ENCODE data around the gene TOP3A. TPM values are rescaled to one million over a fixed set of nuclear protein-coding genes. Genes with fewer than 3 reads are reported as not detected.

TOP3A gene
- total RNA-seq, 1 experiment from 2014 or later: 52.2 TPM

DNA sequence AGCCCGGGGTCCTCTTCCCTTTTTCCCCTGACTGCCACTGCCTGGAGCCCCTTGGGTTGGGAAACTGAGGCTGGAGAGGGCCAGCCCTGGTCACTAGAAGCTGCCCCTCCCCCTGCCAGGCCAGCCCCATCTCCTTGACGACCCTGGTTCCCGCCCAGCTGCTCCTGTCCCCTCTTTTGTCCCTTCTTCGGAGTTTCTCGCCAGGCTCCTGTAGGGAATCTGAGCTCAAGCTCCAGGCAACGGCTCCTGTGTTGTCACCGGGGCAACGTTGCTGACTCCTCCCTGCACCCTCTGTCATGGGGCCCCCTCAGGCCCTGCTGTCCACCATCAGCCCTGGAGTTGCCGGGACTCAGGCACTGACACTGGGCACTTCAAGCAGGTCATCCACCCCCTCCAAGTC is 83.6 kb downstream of the TOP3A start:
- peaks cover 3% of the 10 kb centered on the region; the same call in 1 of the 2 replicates for H3F3A ChIP-seq (ENCODE audit: insufficient read depth, low read depth)
- H2AFZ ChIP-seq: no peak overlapping the region
- intact Hi-C loops (cut with micrococcal nuclease; ENCODE audit: unreplicated experiment): no loop called here
- ChIA-PET CTCF (no interaction called here), POLR2A (ENCODE audit: unreplicated experiment) (no interaction called here)
- no peaks in the 10 kb centered on the region for H3K9me3 ChIP-seq (ENCODE audit: insufficient read depth, low read depth)
- H3K4me1 ChIP-seq (replicated peaks; ENCODE audit: insufficient read depth): peaks cover 20% of the 10 kb centered on the region
- no peak overlapping the region for H3K27ac ChIP-seq
- 0 out of 2 replicates have a peak, but pooled peaks cover 3% of the 10 kb centered on the region for H4K20me1 ChIP-seq (ENCODE audit: insufficient read depth)
- no peak overlapping the region for H3K4me2 ChIP-seq
- TF ChIP-seq, protein P1, sequence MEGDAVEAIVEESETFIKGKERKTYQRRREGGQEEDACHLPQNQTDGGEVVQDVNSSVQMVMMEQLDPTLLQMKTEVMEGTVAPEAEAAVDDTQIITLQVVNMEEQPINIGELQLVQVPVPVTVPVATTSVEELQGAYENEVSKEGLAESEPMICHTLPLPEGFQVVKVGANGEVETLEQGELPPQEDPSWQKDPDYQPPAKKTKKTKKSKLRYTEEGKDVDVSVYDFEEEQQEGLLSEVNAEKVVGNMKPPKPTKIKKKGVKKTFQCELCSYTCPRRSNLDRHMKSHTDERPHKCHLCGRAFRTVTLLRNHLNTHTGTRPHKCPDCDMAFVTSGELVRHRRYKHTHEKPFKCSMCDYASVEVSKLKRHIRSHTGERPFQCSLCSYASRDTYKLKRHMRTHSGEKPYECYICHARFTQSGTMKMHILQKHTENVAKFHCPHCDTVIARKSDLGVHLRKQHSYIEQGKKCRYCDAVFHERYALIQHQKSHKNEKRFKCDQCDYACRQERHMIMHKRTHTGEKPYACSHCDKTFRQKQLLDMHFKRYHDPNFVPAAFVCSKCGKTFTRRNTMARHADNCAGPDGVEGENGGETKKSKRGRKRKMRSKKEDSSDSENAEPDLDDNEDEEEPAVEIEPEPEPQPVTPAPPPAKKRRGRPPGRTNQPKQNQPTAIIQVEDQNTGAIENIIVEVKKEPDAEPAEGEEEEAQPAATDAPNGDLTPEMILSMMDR (conservative IDR thresholded peaks at IDR 0.05): no peak
- no peak for TF ChIP-seq EZH2 (IDR thresholded peaks at IDR 0.05; ENCODE audit: low read depth)
- H3K9me2 ChIP-seq (ENCODE audit: insufficient read depth): no peaks in the 10 kb centered on the region
- DNase-seq: no peak
- peaks cover 11% of the 10 kb centered on the region for H3K79me2 ChIP-seq (ENCODE audit: low read depth)
- H3K36me3 ChIP-seq (ENCODE audit: low read depth): no peaks in the 10 kb centered on the region
- no peak overlapping the region for H3K4me3 ChIP-seq
- no TSS peak for BruUV-seq (replicated peaks)
- no peaks in the 10 kb centered on the region for H3K27me3 ChIP-seq (ENCODE audit: insufficient read depth, low read depth)

DNA sequence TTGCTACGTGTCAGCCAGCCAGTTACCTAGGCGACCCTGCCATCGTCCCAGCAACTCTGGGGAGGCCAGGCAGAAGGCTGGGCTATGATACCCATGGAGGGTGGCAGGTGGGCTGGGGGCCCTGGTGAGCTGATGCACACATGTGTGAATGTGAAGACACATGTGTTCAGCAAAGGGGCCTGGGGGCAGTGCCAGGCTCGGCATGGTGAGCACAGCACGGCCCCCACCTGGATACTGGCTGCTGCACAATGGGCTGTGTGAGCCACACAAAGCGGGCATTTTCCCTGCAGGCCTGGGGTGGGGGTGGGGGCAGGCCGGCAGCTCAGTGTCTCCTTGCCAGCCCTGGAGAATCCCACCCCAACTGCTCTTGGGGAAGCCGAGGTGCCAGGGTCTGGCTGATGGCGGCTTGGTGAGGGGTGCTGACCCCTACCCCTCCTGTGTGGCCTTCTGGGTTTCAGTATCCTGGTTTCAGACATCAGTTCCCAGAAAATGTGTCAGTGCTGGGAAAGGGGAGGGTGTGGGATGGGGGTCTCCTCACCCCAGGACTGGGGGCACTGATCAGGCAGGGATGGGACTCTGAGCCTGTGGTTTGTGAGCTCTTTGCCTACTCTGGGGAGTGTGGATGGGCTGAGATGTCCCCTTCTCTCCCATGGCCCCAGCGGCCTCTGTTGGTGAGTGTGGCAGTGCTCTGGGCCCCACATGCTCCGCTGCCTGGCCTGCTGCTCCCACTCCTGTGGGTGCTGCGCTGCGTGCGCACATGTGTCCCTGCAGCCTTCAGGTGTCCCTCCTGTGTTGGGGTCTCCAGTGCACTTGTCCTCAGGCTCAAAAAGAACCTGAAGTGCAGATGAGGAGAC is 84.3 kb downstream of the TOP3A start:
- Histone ChIP-seq H3K27me3 (ENCODE audit: insufficient read depth, low read depth) (no peaks in the 10 kb centered on the region), H3K27ac (no peak overlapping the region), H3K9me3 (ENCODE audit: insufficient read depth, low read depth) (no peaks in the 10 kb centered on the region), H3K4me3 (no peak overlapping the region), H3K36me3 (ENCODE audit: low read depth) (no peaks in the 10 kb centered on the region), H4K20me1 (ENCODE audit: insufficient read depth) (0 out of 2 replicates have a peak, but pooled peaks cover 3% of the 10 kb centered on the region), H2AFZ (no peak overlapping the region), H3K79me2 (ENCODE audit: low read depth) (peaks cover 13% of the 10 kb centered on the region), H3F3A (ENCODE audit: insufficient read depth, low read depth) (no peaks in the 10 kb centered on the region; the same call in 1 of the 2 replicates), H3K4me2 (no peak overlapping the region), H3K4me1 (replicated peaks; ENCODE audit: insufficient read depth) (peaks cover 15% of the 10 kb centered on the region), H3K9me2 (ENCODE audit: insufficient read depth) (no peaks in the 10 kb centered on the region)
- DNase-seq: no peak
- ChIA-PET CTCF (no interaction called here), POLR2A (ENCODE audit: unreplicated experiment) (no interaction called here)
- no TSS peak for BruUV-seq (replicated peaks)
- intact Hi-C loops (cut with micrococcal nuclease; ENCODE audit: unreplicated experiment): no loop called here
- TF ChIP-seq, protein P1 (conservative IDR thresholded peaks at IDR 0.05): no peak
- TF ChIP-seq EZH2 (IDR thresholded peaks at IDR 0.05; ENCODE audit: low read depth): no peak

DNA sequence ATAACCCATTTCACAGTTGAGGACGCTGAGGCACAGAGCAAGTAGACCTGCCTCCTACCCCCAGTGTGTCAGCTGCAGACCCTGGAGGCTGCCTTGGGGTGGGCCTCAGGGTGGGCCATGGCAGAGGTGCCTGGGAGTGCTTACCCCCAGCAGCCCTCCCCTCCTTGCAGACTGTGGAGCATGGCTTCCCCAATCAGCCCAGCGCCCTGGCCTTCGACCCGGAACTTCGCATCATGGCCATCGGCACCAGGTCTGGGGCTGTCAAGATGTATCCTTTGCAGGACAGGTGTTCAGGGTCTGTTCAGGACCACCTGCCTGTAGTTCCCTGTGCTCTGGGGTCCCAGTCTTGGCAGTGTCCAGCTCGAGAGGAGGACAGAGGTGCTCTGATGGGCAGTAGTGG is 85.0 kb downstream of the TOP3A start:
- intact Hi-C loops (cut with micrococcal nuclease; ENCODE audit: unreplicated experiment): loop anchor here (10.0 kb wide), 1 partner anchor 85 kb away; the partner anchor contains the start of genes SMCR8 and TOP3A
- 0 out of 2 replicates have a peak, but pooled peaks cover 3% of the 10 kb centered on the region for H4K20me1 ChIP-seq (ENCODE audit: insufficient read depth)
- BruUV-seq (replicated peaks): no TSS peak
- ChIA-PET CTCF (no interaction called here), POLR2A (ENCODE audit: unreplicated experiment) (interaction anchor here (0.6 kb wide), 1 partner anchor 104 kb away, joined by 20 read pairs; no protein-coding TSS in a partner anchor)
- no peaks in the 10 kb centered on the region for H3K36me3 ChIP-seq (ENCODE audit: low read depth)
- no peaks in the 10 kb centered on the region for H3K9me3 ChIP-seq (ENCODE audit: insufficient read depth, low read depth)
- no peak overlapping the region for H3K27ac ChIP-seq
- H2AFZ ChIP-seq: no peak overlapping the region
- no peak for DNase-seq
- H3K79me2 ChIP-seq (ENCODE audit: low read depth): peaks cover 13% of the 10 kb centered on the region
- H3K4me2 ChIP-seq: no peak overlapping the region
- H3K9me2 ChIP-seq (ENCODE audit: insufficient read depth): no peaks in the 10 kb centered on the region
- H3F3A ChIP-seq (ENCODE audit: insufficient read depth, low read depth): no peaks in the 10 kb centered on the region
- H3K27me3 ChIP-seq (ENCODE audit: insufficient read depth, low read depth): no peaks in the 10 kb centered on the region
- H3K4me3 ChIP-seq: no peak overlapping the region
- TF ChIP-seq, protein P1 (conservative IDR thresholded peaks at IDR 0.05): no peak
- no peak for TF ChIP-seq EZH2 (IDR thresholded peaks at IDR 0.05; ENCODE audit: low read depth)
- H3K4me1 ChIP-seq (replicated peaks; ENCODE audit: insufficient read depth): peaks cover 11% of the 10 kb centered on the region

Data from PC-9 (cell line).